ENCODE results near the gene MCF2L.

DNA sequence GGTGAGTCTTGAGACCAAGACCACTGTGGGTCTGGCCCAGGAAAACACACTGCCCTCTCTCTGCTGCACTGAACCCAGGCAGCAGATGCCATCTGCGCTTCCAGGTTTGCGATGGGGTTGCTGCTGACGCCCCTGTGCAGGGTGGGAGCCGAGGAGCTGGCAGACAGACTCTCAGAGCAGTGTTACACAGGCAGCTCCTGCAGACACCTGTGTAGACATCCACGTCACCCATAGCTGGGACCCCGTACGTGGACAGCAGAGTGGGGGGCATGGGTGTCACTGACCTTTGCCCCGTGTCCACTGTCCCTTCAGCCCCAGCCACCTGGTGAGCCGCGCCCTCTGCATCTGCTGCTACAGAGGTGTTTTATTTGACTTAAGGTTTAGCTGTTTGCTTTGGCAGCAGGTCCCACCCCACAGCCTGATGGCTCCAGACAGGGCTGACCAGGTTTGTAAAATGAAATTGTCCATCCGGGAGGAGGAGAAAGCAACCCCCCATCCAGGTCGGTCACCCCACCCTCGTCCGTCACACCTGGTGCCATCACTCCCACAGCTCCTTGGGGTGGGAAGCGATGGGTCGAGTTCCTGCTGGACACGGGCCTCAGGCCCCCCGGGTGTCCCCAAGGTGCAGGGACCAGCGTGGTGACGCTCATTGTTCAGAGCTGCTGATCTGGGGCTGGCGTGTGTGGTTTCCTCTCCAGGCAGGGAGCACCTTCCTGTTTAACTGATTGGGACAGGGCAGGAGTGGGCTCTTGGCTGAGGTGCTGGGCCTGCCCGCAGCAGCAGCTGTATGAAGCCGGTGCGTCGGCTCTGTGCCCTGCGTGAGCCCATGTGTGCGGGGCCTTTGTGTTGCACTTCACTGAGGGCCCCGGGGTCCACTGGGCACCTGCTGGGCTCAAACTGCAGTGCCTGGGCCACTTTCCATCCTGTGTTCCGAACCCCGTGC, 28.4 kb downstream of the MCF2L start:
- TF ChIP-seq CTCF (conservative IDR thresholded peaks at IDR 0.05; ENCODE audit: low read length) (no peak), EZH2phosphoT487 (IDR thresholded peaks at IDR 0.05; ENCODE audit: borderline replicate concordance, low read depth, low read length) (no peak)

All from OCI-LY7 (cell line).